HepG2 (cell line): ENCODE measurements around the gene ANO9. TPM values are rescaled to one million over a fixed set of nuclear protein-coding genes. Genes with fewer than 3 reads are reported as not detected.

ENCODE experiments used
- ATAC-seq: fragments of 200-7000 bp; cut with Tn5 transposase; 3 replicates; pipeline ENCODE4 v1.9.1; 2020; ENCODE audit warnings: mild to moderate bottlenecking, moderate library complexity
- BruUV-seq: library from RNA; stranded (reverse); fragments of 400-500 nt; replicated peaks from 2 replicates; lab custom pipeline; 2021; lab: Mats Ljungman, UMichigan
- CTCF ChIA-PET: fragments of 300-600 bp; formaldehyde crosslinking; extraction: SDS; loops from one replicate; lab custom pipeline; 2021; ENCODE audit warnings: low total read pairs, inconsistent platforms, low intra/inter-chr PET ratio; lab: Yijun Ruan, JAX
- POLR2A ChIA-PET: fragments of 350-600 bp; sonication (Branson Sonifier 250); formaldehyde crosslinking; loops from one replicate; lab custom pipeline; 2020; ENCODE audit warnings: antibody characterized with exemption, inconsistent platforms; lab: Yijun Ruan, JAX
- DNase-seq: peaks from one replicate; pipeline ENCODE4 v3.0.0-alpha.2; 2015; ENCODE audit warnings: low spot score
- FAIRE-seq: peaks from 3 replicates; lab custom pipeline; 2011; peaks lifted over from hg19 to GRCh38; lab: Jason Lieb, UNC
- H2AFZ ChIP-seq: one replicate; pipeline ENCODE4 v1.6.1; 2011; ENCODE audit warnings: low read length, inconsistent platforms
- H3K27ac ChIP-seq: fragments of 300-600 bp; 3 replicates; pipeline ENCODE4 v1.8.0; 2011; ENCODE audit warnings: mixed run types, mild to moderate bottlenecking, mixed read lengths, low read length, inconsistent platforms; ENCODE audit not compliant: insufficient read depth; ENCODE audit errors: extremely low read length
- H3K27me3 ChIP-seq, 2 experiments: fragments of 200-600 bp in 1 of 2; 2 replicates in 1 of 2; 3 replicates in 1 of 2; pipeline versions ENCODE4 v1.6.0 to v1.8.0; 2011; ENCODE audit warnings: low read length in 2 of 2, mild to moderate bottlenecking in 2 of 2, moderate library complexity in 2 of 2, inconsistent platforms in 1 of 2; ENCODE audit not compliant: insufficient read depth in 2 of 2, control insufficient read depth in 1 of 2
- H3K36me3 ChIP-seq, 2 experiments: fragments of 200-600 bp in 1 of 2; replicated peaks in 1 of 2; 2 replicates in 1 of 2; 3 replicates in 1 of 2; pipeline versions ENCODE4 v1.5.1 to v1.8.0; 2011; ENCODE audit warnings: low read length in 2 of 2, inconsistent platforms in 1 of 2; ENCODE audit not compliant: insufficient read depth in 2 of 2, control insufficient read depth in 1 of 2
- H3K4me1 ChIP-seq: 2 replicates; pipeline ENCODE4 v1.5.1; 2012; ENCODE audit warnings: low read length, inconsistent platforms; ENCODE audit not compliant: insufficient read depth
- H3K4me2 ChIP-seq: 2 replicates; pipeline ENCODE4 v1.6.0; 2011; ENCODE audit warnings: low read depth, low read length, inconsistent platforms
- H3K4me3 ChIP-seq, 3 experiments: fragments of 200-600 bp in 1 of 3; sonication (generic), shearing (Covaris generic) in 1 of 3; replicated peaks in 1 of 3; 2 replicates each; pipeline ENCODE4 v1.5.1; 2011 to 2016; ENCODE audit warnings: low read length in 3 of 3, inconsistent platforms in 2 of 3, low read depth in 2 of 3, mild to moderate bottlenecking in 2 of 3, control low read depth in 1 of 3, mixed read lengths in 1 of 3; ENCODE audit not compliant: insufficient read depth in 1 of 3
- H3K79me2 ChIP-seq: one replicate; pipeline ENCODE4 v1.6.1; 2011; ENCODE audit warnings: low read length, inconsistent platforms; ENCODE audit not compliant: insufficient read depth
- H3K9ac ChIP-seq: 2 replicates; pipeline ENCODE4 v1.6.0; 2011; ENCODE audit warnings: mild to moderate bottlenecking, low read depth, low read length, inconsistent platforms; ENCODE audit not compliant: insufficient read depth
- H3K9me3 ChIP-seq: 2 replicates; pipeline ENCODE4 v1.5.1; 2012; ENCODE audit warnings: mild to moderate bottlenecking, low read length
- H4K20me1 ChIP-seq: 2 replicates; pipeline ENCODE4 v1.6.0; 2011; ENCODE audit warnings: inconsistent platforms, mild to moderate bottlenecking, low read length, moderate library complexity; ENCODE audit not compliant: insufficient read depth
- ARNTL ChIP-seq: sonication (generic); formaldehyde crosslinking; IDR thresholded peaks from 2 replicates; pipeline ENCODE4 v1.4.0; 2020; ENCODE audit warnings: mild to moderate bottlenecking, missing genetic modification reagents
- MTA1 ChIP-seq: sonication (generic); formaldehyde crosslinking; IDR thresholded peaks from 2 replicates; pipeline ENCODE4 v1.4.0; 2020; ENCODE audit warnings: missing genetic modification reagents, mild to moderate bottlenecking, borderline replicate concordance
- RBFOX2 ChIP-seq: fragments of 200-400 bp; formaldehyde crosslinking; IDR thresholded peaks from 2 replicates; pipeline ENCODE4 v1.6.1; 2017; ENCODE audit warnings: low read depth, mild to moderate bottlenecking, low read length
- ZFP91 ChIP-seq: sonication (generic); formaldehyde crosslinking; IDR thresholded peaks from 2 replicates; pipeline ENCODE4 v1.9.0; 2022; ENCODE audit warnings: missing genetic modification reagents, mild to moderate bottlenecking, borderline replicate concordance
- ZFYVE20 ChIP-seq: sonication (generic); formaldehyde crosslinking; IDR thresholded peaks from 2 replicates; pipeline ENCODE4 v1.8.0; 2023; ENCODE audit warnings: low read depth, mild to moderate bottlenecking, moderate library complexity, missing genetic modification reagents, borderline replicate concordance
- WGBS: methylation state at CpG from one replicate; pipeline ENCODE4 v1.1.6; 2017; ENCODE audit warnings: low lambda C conversion rate; 5-methylcytosine and 5-hydroxymethylcytosine counted together
- in situ Hi-C: cut with HindIII; loops from 2 replicates; pipeline ENCODE4 v1.10.0; 2017; ENCODE audit warnings: low pct_unique_long_range_greater_than_20kb; ENCODE audit not compliant: extremely low pct_ligation_motif_present
- intact Hi-C: fragments of 100-400 bp; cut with micrococcal nuclease; formaldehyde crosslinking; loops from one replicate; pipeline ENCODE4 v1.10.0; 2022; ENCODE audit not compliant: unreplicated experiment
- polyA plus RNA-seq, 8 experiments: library from polyadenylated mRNA; depleted of rRNA in 3 of 8; stranded (reverse) in 7 of 8; unstranded in 1 of 8; fragments of >200 nt; fragmentation: Illumina TruSeq in 4 of 8; extraction: Trizol in 4 of 8; gene quantifications; 2 replicates each; pipeline versions ENCODE4 v1.2.1 to v1.2.3, GENCODE V29; 2011 to 2016; ENCODE audit warnings: low read depth in 4 of 8, missing spikeins in 1 of 8, mixed read lengths in 1 of 8; ENCODE audit not compliant: insufficient read depth in 1 of 8
- total RNA-seq, 5 experiments: library from RNA; depleted of rRNA; stranded (reverse); fragments of >200 nt; fragmentation: Illumina TruSeq; extraction: Trizol; gene quantifications; 2 replicates each; pipeline ENCODE4 v1.2.3, GENCODE V29; 2016; ENCODE audit warnings: low read depth in 1 of 5
- TF ChIP-seq, protein P1 (sequence below): sonication (generic); formaldehyde crosslinking; IDR thresholded peaks from 2 replicates; pipeline ENCODE4 v1.8.1; 2022; ENCODE audit warnings: mild to moderate bottlenecking, missing genetic modification reagents

Gene ANO9
- total and polyA plus RNA-seq, 2 of the 13 experiments (the other 11 are each of a cell fraction or from before 2014, with no cell fraction given), result 8.9 to 14.3 TPM

DNA sequence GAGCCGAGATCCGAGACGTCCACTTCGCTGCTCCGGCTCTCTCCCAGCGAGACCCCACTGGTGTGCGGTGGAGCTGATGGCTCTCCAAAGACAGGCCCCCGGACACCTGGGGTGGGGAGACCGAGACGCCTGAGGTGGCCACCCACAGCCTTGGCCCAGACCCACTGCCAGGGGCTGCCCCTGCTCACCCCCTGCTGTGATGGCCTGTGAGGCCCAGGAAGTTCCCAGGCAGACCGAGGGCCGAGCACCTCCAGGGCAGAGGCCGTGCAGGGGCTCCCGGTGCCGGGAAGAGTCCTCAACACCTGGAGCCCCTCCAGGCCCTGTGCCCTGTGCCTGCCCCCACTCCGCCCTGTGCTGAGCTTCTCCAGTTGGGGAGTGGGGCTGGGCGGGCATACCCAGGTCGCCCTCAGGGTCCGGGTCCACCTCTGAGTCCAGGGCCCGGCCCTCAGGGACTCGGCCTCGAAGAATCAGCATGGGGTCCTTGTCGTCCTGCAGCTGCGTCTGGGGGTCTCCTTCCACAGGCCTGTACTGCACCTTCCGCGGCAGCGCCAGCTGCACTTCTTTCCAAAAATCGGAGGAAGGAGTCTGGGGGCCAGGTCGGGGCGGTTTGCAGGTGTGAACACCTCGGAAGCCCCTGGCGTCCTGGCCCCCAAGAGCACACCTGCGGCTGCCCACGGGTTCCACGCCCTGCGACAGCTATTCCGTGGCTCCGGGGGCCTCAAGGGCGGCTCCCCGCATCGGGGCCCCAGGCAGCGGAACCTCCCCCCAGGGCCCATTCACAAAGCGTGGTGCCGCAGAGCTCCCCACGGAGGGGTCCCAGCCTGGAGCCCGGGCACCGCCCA, 35.6 kb downstream of the ANO9 start:
- in situ Hi-C loops, result loop anchor here (5.0 kb wide), 1 partner anchor 36 kb away; the partner anchor contains the start of gene ANO9
- BruUV-seq, result no TSS peak
- H3K4me2 ChIP-seq, result no peak overlapping the region
- ChIA-PET CTCF (no interaction called here), POLR2A (interaction anchor here (1.1 to 1.7 kb wide), 3 partner anchors 12 to 43 kb away, joined by 5 to 6 read pairs (median 5); partner anchors contain the start of genes PKP3 and PTDSS2)
- no peaks in the 10 kb centered on the region for H3K9me3 ChIP-seq
- TF ChIP-seq MTA1 (CRISPR knock-in tag), result no peak
- no peak for TF ChIP-seq ZFYVE20 (CRISPR knock-in tag)
- peak; percentile 30; the same call in 1 of the 2 replicates for TF ChIP-seq ZFP91 (CRISPR knock-in tag)
- peak; percentile 52; the same call in 1 of the 2 replicates for TF ChIP-seq RBFOX2
- TF ChIP-seq, protein P1, sequence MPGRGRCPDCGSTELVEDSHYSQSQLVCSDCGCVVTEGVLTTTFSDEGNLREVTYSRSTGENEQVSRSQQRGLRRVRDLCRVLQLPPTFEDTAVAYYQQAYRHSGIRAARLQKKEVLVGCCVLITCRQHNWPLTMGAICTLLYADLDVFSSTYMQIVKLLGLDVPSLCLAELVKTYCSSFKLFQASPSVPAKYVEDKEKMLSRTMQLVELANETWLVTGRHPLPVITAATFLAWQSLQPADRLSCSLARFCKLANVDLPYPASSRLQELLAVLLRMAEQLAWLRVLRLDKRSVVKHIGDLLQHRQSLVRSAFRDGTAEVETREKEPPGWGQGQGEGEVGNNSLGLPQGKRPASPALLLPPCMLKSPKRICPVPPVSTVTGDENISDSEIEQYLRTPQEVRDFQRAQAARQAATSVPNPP (CRISPR knock-in tag), result no peak
- TF ChIP-seq ARNTL (CRISPR knock-in tag), result no peak
- TF ChIP-seq, all 625 proteins: peak for 2
- Histone ChIP-seq H3K79me2 (no peaks in the 10 kb centered on the region), H3K9ac (no peak overlapping the region), H3K27ac (no peak overlapping the region), H3K36me3 (peaks cover 3 to 11% of the 10 kb centered on the region in 2 experiments; a peak in 3 of 5 replicates), H4K20me1 (no peaks in the 10 kb centered on the region), H3K4me3 (no peak overlapping the region), H3K4me1 (peaks cover 32% of the 10 kb centered on the region), H3K27me3 (no peaks in the 10 kb centered on the region), H2AFZ (no peak overlapping the region)
- intact Hi-C loops, result loop anchor here (5.0 kb wide), 1 partner anchor 41 kb away; no protein-coding TSS in a partner anchor
- DNase-seq (no peak), FAIRE-seq (no peak), ATAC-seq (no peak)
- WGBS, result 96% methylated on average over 22 of the region's 47 CpGs
